ENCODE measurements around the gene NRIP1. TPM values are rescaled to one million over a fixed set of nuclear protein-coding genes. Genes with fewer than 3 reads are reported as not detected.

Gene NRIP1
- total and polyA plus RNA-seq, 9 of the 15 experiments (the other 6 are each of a cell fraction or from before 2014, with no cell fraction given) = 4.3 to 42.8 (median 19.6) TPM

- Histone ChIP-seq H3K4me1 (replicated peaks in 1 of 2; ENCODE audit: control insufficient read depth in 2 of 2, insufficient read depth in 2 of 2, low read length in 2 of 2) (no peaks in the 10 kb centered on the region), H3K27me3 (ENCODE audit: control insufficient read depth in 2 of 2, insufficient read depth in 2 of 2, low read length in 2 of 2) (no peaks in the 10 kb centered on the region), H2AFZ (ENCODE audit: low read depth, low read length) (no peak overlapping the region), H3K4me3 (no peak overlapping the region), H3K27ac (ENCODE audit: extremely low read depth, low read depth, low read length) (no peak overlapping the region), H3K79me2 (ENCODE audit: control insufficient read depth, insufficient read depth, low read length) (no peaks in the 10 kb centered on the region), H3K9ac (ENCODE audit: insufficient read depth in 1 of 2, low read depth in 2 of 2, low read length in 2 of 2) (no peak overlapping the region), H3K36me3 (ENCODE audit: control insufficient read depth, insufficient read depth, low read length) (no peaks in the 10 kb centered on the region), H3K4me2 (ENCODE audit: insufficient read depth, low read length) (no peak overlapping the region), H3K9me3 (replicated peaks; ENCODE audit: control insufficient read depth, insufficient read depth, low read depth, low read length) (no peaks in the 10 kb centered on the region), H3K9me1 (ENCODE audit: control insufficient read depth, insufficient read depth, low read length) (no peaks in the 10 kb centered on the region), H4K20me1 (replicated peaks; ENCODE audit: control insufficient read depth, insufficient read depth, low read length) (0 out of 2 replicates have a peak, but pooled peaks cover 3% of the 10 kb centered on the region)
- BruUV-seq (replicated peaks) = no TSS peak
- WGBS (ENCODE audit: insufficient coverage, low coverage, missing lambda C conversion rate) = 5% methylated on average over 4 of the region's 4 CpGs
- in situ Hi-C loops (cut with MboI) (no loop called here), intact Hi-C loops (cut with micrococcal nuclease) (no loop called here)
- ATAC-seq = no peak
- POLR2A ChIA-PET = no interaction called here
- no peak for FAIRE-seq
- no peak for DNase-seq (ENCODE audit: extremely low read depth in 1 of 4, low spot score in 3 of 4)
- CTCF ChIA-PET (ENCODE audit: low intra/inter-chr PET ratio) = no interaction called here
- TF ChIP-seq CHD7 (IDR thresholded peaks at IDR 0.05; ENCODE audit: low read depth, low read length) (no peak), E2F3 (CRISPR knock-in tag; IDR thresholded peaks at IDR 0.05) (no peak), GATAD2B (IDR thresholded peaks at IDR 0.05; ENCODE audit: borderline replicate concordance) (no peak), MLLT1 (IDR thresholded peaks at IDR 0.05) (no peak), ELK1 (CRISPR knock-in tag; IDR thresholded peaks at IDR 0.05) (no peak), MTA3 (IDR thresholded peaks at IDR 0.05; ENCODE audit: borderline replicate concordance) (no peak), DIDO1 (tag; IDR thresholded peaks at IDR 0.05; ENCODE audit: low read depth) (no peak), CREB1 (IDR thresholded peaks at IDR 0.05) (no peak), CREB1 (CRISPR knock-in tag; IDR thresholded peaks at IDR 0.05) (no peak), NCOA4 (IDR thresholded peaks at IDR 0.05; ENCODE audit: partially characterized antibody) (no peak)
Observed at GRCh38 chr21:15112858-15113257, 48.1 kb upstream of the NRIP1 start.

Data from K562 (cell line).